ENCODE results near the gene YLPM1.

DNA sequence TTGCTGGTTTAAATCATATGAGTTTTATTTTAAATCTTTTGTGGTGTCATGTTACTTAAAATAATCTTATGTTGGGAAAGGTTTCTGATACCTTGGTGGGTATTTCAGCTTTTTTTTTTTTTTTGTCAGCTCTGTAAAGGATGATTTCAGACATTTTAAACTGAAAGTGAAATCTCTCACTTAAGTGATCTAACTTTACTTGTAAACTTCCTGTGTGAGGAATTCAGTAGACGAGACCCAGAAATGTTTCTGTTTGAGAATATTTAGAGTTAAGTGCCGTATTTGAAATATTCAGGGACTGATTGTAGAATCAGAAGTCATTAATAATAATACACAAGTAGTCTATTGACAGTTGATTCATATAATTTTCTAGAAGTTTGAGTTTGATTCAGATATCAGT, 75.0 kb downstream of the YLPM1 start:
- TF ChIP-seq, protein P1, sequence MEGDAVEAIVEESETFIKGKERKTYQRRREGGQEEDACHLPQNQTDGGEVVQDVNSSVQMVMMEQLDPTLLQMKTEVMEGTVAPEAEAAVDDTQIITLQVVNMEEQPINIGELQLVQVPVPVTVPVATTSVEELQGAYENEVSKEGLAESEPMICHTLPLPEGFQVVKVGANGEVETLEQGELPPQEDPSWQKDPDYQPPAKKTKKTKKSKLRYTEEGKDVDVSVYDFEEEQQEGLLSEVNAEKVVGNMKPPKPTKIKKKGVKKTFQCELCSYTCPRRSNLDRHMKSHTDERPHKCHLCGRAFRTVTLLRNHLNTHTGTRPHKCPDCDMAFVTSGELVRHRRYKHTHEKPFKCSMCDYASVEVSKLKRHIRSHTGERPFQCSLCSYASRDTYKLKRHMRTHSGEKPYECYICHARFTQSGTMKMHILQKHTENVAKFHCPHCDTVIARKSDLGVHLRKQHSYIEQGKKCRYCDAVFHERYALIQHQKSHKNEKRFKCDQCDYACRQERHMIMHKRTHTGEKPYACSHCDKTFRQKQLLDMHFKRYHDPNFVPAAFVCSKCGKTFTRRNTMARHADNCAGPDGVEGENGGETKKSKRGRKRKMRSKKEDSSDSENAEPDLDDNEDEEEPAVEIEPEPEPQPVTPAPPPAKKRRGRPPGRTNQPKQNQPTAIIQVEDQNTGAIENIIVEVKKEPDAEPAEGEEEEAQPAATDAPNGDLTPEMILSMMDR (conservative IDR thresholded peaks at IDR 0.05 in 1 of 2, IDR thresholded peaks at IDR 0.05 in 1 of 2; ENCODE audit: low read depth in 1 of 2, low read length in 2 of 2): no peak
- no peak for TF ChIP-seq EZH2 (IDR thresholded peaks at IDR 0.05; ENCODE audit: low read length, missing control alignments)
